GM18526 (cell line): ENCODE results near the gene ZSCAN12.
A peak's percentile ranks its signal among the peaks of the same experiment; 100 is the strongest.

Experiments used
- POLR2A ChIP-seq: IDR thresholded peaks from 3 replicates; pipeline ENCODE4 v1.6.1; 2011; ENCODE audit not compliant: insufficient read length; ENCODE audit errors: extremely low read depth

Gene ZSCAN12

GRCh38 chr6:28399350-28400121 lies at the start of gene ZSCAN12:
Gene ZSCAN12 (minus strand): TSS chr6:28399747. CDS start chr6:28398405, 1,342 bp downstream.
- TF ChIP-seq POLR2A: peak; percentile 87

GRCh38 chr6:28449056-28449455 lies 49.5 kb upstream of the ZSCAN12 start:
- TF ChIP-seq POLR2A: no peak

- no peak for TF ChIP-seq POLR2A
These were observed 47.4 kb upstream of the ZSCAN12 start for GRCh38 chr6:28446818-28447511.

GRCh38 chr6:28443112-28443773 lies 43.7 kb upstream of the ZSCAN12 start, which contains the start of gene ZSCAN23:
Gene ZSCAN23 (minus strand): TSS chr6:28443491. CDS start chr6:28436266, 7,225 bp downstream.
- peak; percentile 79 for TF ChIP-seq POLR2A

GRCh38 chr6:28442586-28442985 lies 43.0 kb upstream of the ZSCAN12 start:
- no peak for TF ChIP-seq POLR2A

GRCh38 chr6:28436404-28436803 lies 36.9 kb upstream of the ZSCAN12 start:
- no peak for TF ChIP-seq POLR2A

- no peak for TF ChIP-seq POLR2A
These were observed 33.6 kb upstream of the ZSCAN12 start for GRCh38 chr6:28433119-28433518.

GRCh38 chr6:28429781-28430180 lies 30.2 kb upstream of the ZSCAN12 start:
- TF ChIP-seq POLR2A: no peak

GRCh38 chr6:28425944-28426541 lies 26.5 kb upstream of the ZSCAN12 start:
- TF ChIP-seq POLR2A: no peak

- no peak for TF ChIP-seq POLR2A
These were observed 24.6 kb upstream of the ZSCAN12 start for GRCh38 chr6:28424163-28424562.

GRCh38 chr6:28423546-28423945 lies 24.0 kb upstream of the ZSCAN12 start:
- TF ChIP-seq POLR2A: no peak

GRCh38 chr6:28413681-28414080 lies 14.1 kb upstream of the ZSCAN12 start:
- TF ChIP-seq POLR2A: no peak

- no peak for TF ChIP-seq POLR2A
These were observed 11.2 kb upstream of the ZSCAN12 start for GRCh38 chr6:28410767-28411166.

- no peak for TF ChIP-seq POLR2A
These were observed 8.7 kb upstream of the ZSCAN12 start for GRCh38 chr6:28408076-28408802.

- no peak for TF ChIP-seq POLR2A
These were observed 7.9 kb upstream of the ZSCAN12 start for GRCh38 chr6:28407401-28407800.
